K562 (cell line): ENCODE results near the gene SMYD1. TPM values are rescaled to one million over a fixed set of nuclear protein-coding genes. Genes with fewer than 3 reads are reported as not detected.

ENCODE experiments used
- EGR1 ChIP-seq: fragments of 450-650 bp; conservative IDR thresholded peaks from 2 replicates; pipeline ENCODE4 v1.6.1; 2017; ENCODE audit warnings: mild to moderate bottlenecking
- FOXJ2 ChIP-seq: fragments of 200-800 bp; sonication (Bioruptor generic); IDR thresholded peaks from 2 replicates; pipeline ENCODE4 v1.6.1; 2016; ENCODE audit warnings: missing genetic modification characterization, missing compliant biosample characterization
- FOXP4 ChIP-seq: sonication (generic); formaldehyde crosslinking; IDR thresholded peaks from 2 replicates; pipeline ENCODE4 v1.8.0; 2022; ENCODE audit warnings: mild to moderate bottlenecking, missing genetic modification reagents, borderline replicate concordance
- HNRNPH1 ChIP-seq: fragments of 200-400 bp; formaldehyde crosslinking; optimal IDR thresholded peaks from 2 replicates; pipeline ENCODE3; 2017; ENCODE audit warnings: low read depth, mild to moderate bottlenecking, low read length, moderate library complexity
- KAT7 ChIP-seq: sonication (generic); formaldehyde crosslinking; IDR thresholded peaks from 2 replicates; pipeline ENCODE4 v1.8.0; 2022; ENCODE audit warnings: missing genetic modification reagents, mild to moderate bottlenecking, borderline replicate concordance
- NRF1 ChIP-seq, 2 experiments: fragments of 450-650 bp; IDR thresholded peaks in 1 of 2; conservative IDR thresholded peaks in 1 of 2; 2 replicates each; pipeline ENCODE4 v1.6.1; 2014; ENCODE audit warnings: mild to moderate bottlenecking in 2 of 2
- PCBP2 ChIP-seq: fragments of 200-400 bp; formaldehyde crosslinking; IDR thresholded peaks from 2 replicates; pipeline ENCODE4 v1.6.1; 2018; ENCODE audit warnings: low read length, low read depth, mild to moderate bottlenecking, moderate library complexity; ENCODE audit not compliant: poor library complexity, severe bottlenecking
- PKNOX1 ChIP-seq: fragments of 450-650 bp; IDR thresholded peaks from 2 replicates; pipeline ENCODE4 v1.6.1; 2016
- RHOXF2B ChIP-seq: fragments of 250-450 bp; sonication (Bioruptor Pico); conservative IDR thresholded peaks from 2 replicates; pipeline ENCODE4 v1.5.1; 2021
- RREB1 ChIP-seq: fragments of 250-450 bp; sonication (Bioruptor Pico); IDR thresholded peaks from 2 replicates; pipeline ENCODE4 v1.4.0; 2020
- SETDB1 ChIP-seq: IDR thresholded peaks from one replicate; pipeline ENCODE4 v1.6.1; 2012; ENCODE audit warnings: low read length, control low read depth, inconsistent platforms
- SIN3B ChIP-seq: fragments of 450-650 bp; IDR thresholded peaks from 2 replicates; pipeline ENCODE4 v1.6.1; 2017; ENCODE audit warnings: low read depth, mild to moderate bottlenecking, moderate library complexity
- SRSF3 ChIP-seq: fragments of 200-400 bp; formaldehyde crosslinking; IDR thresholded peaks from 2 replicates; pipeline ENCODE4 v1.6.1; 2016; ENCODE audit warnings: mild to moderate bottlenecking, low read length, moderate library complexity; ENCODE audit not compliant: insufficient read depth
- THRAP3 ChIP-seq: fragments of 450-650 bp; IDR thresholded peaks from 2 replicates; pipeline ENCODE4 v1.6.1; 2016; ENCODE audit warnings: mild to moderate bottlenecking, inconsistent platforms, borderline replicate concordance
- ZNF121 ChIP-seq: sonication (generic); formaldehyde crosslinking; conservative IDR thresholded peaks from 2 replicates; pipeline ENCODE4 v1.8.0; 2022; ENCODE audit warnings: missing genetic modification reagents
- ZNF146 ChIP-seq: IDR thresholded peaks from one replicate; pipeline ENCODE4 v1.6.1; 2018; ENCODE audit warnings: missing compliant biosample characterization; ENCODE audit not compliant: unreplicated experiment
- ZNF280A ChIP-seq: fragments of 450-650 bp; IDR thresholded peaks from 2 replicates; pipeline ENCODE4 v1.6.1; 2018; ENCODE audit warnings: mild to moderate bottlenecking, low read depth; ENCODE audit not compliant: partially characterized antibody
- polyA plus RNA-seq, 8 experiments: library from polyadenylated mRNA; depleted of rRNA in 4 of 8; stranded (reverse) in 5 of 8; unstranded in 3 of 8; fragments of >200 nt; fragmentation: Nextera tagmentation in 2 of 8; fragmentation: Illumina TruSeq in 1 of 8; extraction: Ambion mirVana in 2 of 8; extraction: Trizol in 1 of 8; gene quantifications; 2 replicates each; pipeline versions ENCODE4 v1.2.1 to v1.2.3, GENCODE V29; 2011 to 2014; ENCODE audit warnings: inconsistent platforms in 1 of 8, missing spikeins in 1 of 8
- total RNA-seq, 7 experiments: library from RNA; depleted of rRNA in 6 of 7; stranded (reverse); fragments of >200 nt in 6 of 7; fragmentation: Illumina TruSeq in 2 of 7; extraction: Trizol in 2 of 7; gene quantifications; 2 replicates each; pipeline versions ENCODE4 v1.2.1 to v1.2.3, GENCODE V29; 2011 to 2021; ENCODE audit warnings: low replicate concordance in 1 of 7

SMYD1 gene
- total and polyA plus RNA-seq, 9 of the 15 experiments (the other 6 are each of a cell fraction or from before 2014, with no cell fraction given) = not detected

- 0 out of 2 replicates have a peak, but pooled peaks have one; percentile 47 for TF ChIP-seq RREB1 (CRISPR knock-in tag)
- TF ChIP-seq RHOXF2B = no peak
- 0 out of 2 replicates have a peak, but pooled peaks have one; percentile 26 for TF ChIP-seq SIN3B
- peak; percentile 53; the same call in 1 of the 2 replicates for TF ChIP-seq KAT7 (CRISPR knock-in tag)
- TF ChIP-seq SETDB1 = no peak
- TF ChIP-seq NRF1 (conservative IDR thresholded peaks at IDR 0.05 in 1 of 2, IDR thresholded peaks at IDR 0.05 in 1 of 2) = peak; percentile 93 to 94
- no peak for TF ChIP-seq PCBP2
- no peak for TF ChIP-seq FOXP4 (CRISPR knock-in tag)
- no peak for TF ChIP-seq SRSF3
- TF ChIP-seq FOXJ2 (tag) = no peak
- no peak for TF ChIP-seq THRAP3
- no peak for TF ChIP-seq ZNF280A
- TF ChIP-seq HNRNPH1 = no peak
- no peak for TF ChIP-seq ZNF121
- TF ChIP-seq EGR1 = peak; percentile 96
- no peak for TF ChIP-seq ZNF146 (CRISPR knock-in tag)
- no peak for TF ChIP-seq PKNOX1
These were observed 12.1 kb upstream of the SMYD1 start, which contains the start of gene KRCC1 (continued) for GRCh38 chr2:88055371-88056128.
